GM19395 (cell line): ENCODE measurements around the gene KLK3.

Experiments
- ATAC-seq: cut with Tn5 transposase; IDR thresholded peaks from one replicate; pipeline ENCODE4 v1.9.1; 2021; ENCODE audit warnings: mild to moderate bottlenecking, moderate library complexity; ENCODE audit not compliant: unreplicated experiment

KLK3 gene

DNA sequence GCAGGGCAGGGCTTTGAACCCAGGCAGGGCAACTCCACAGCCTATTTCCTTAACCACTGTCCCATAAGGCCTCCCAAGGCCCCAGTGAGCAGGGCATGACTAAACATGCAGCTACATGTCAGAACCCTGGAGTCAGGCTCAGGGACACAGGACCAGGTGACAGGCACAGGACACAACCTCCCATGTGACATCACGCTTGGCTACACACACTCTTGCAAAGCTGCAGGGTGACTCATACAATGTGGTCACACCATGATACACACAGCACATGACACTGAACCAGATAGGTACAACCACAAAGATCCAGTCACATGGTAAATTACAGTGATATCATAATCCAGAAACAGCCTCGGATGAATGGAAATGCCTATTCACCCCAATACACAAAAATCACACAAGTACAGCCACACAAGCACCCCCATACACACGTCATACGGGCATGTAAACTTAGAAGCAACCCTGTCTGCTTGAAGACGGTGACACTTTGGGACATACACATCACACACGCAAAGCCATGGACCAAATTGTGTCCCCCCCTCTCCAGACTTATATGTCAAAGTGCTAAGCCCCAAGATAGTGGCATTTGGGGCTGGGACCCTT lies 42.0 kb downstream of the KLK3 start:
- peak; percentile 76 for ATAC-seq

- no peak for ATAC-seq
These were observed 42.5 kb downstream of the KLK3 start for GRCh38 chr19:50897191-50897607.

- ATAC-seq, result no peak
These were observed 42.9 kb downstream of the KLK3 start for GRCh38 chr19:50897612-50898011.

- no peak for ATAC-seq
These were observed 43.3 kb downstream of the KLK3 start for GRCh38 chr19:50898018-50898417.

GRCh38 chr19:50899569-50899968 lies 44.9 kb downstream of the KLK3 start:
- ATAC-seq, result no peak

- no peak for ATAC-seq
These were observed 47.9 kb downstream of the KLK3 start for GRCh38 chr19:50902640-50903039.

DNA sequence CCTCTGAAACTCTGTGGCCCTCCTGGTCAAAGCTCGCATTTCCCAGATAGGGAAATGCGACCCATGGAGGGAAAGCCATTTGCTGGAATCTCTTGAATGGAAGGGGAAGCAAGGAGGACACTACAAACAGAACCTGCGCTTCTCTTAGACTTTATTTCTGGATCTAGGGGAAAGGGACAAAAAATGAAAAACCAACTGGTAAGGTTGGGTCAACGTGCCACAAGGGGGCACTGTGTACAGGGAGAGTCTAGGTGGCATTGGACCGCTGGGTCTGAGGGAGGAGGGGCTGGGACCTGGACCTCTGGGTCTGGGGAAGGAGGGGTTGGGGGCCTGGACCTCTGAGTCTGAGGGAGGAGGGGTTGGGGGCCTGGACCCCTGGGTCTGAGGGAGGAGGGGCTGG lies 51.5 kb downstream of the KLK3 start:
- no peak for ATAC-seq

GRCh38 chr19:50908336-50908735 lies 53.6 kb downstream of the KLK3 start:
- ATAC-seq, result no peak

- no peak for ATAC-seq
These were observed 54.7 kb downstream of the KLK3 start for GRCh38 chr19:50909240-50910070.
